A673 (cell line): ENCODE data around the gene MAPK8IP3. TPM values are rescaled to one million over a fixed set of nuclear protein-coding genes. Genes with fewer than 3 reads are reported as not detected.

Experiments
- BruUV-seq: library from RNA; stranded (reverse); fragments of 400-500 nt; replicated peaks from 2 replicates; lab custom pipeline; 2021; lab: Mats Ljungman, UMichigan
- CTCF ChIA-PET: fragments of 300-600 bp; sonication (Branson Sonifier 250); formaldehyde crosslinking; loops from one replicate; lab custom pipeline; 2022; ENCODE audit warnings: antibody characterized with exemption; lab: Charles Lee
- POLR2A ChIA-PET: fragments of 300-600 bp; sonication (Branson Sonifier 250); formaldehyde crosslinking; loops from one replicate; lab custom pipeline; 2022; ENCODE audit warnings: antibody characterized with exemption; ENCODE audit not compliant: low non-redundant PET; lab: Charles Lee
- DNase-seq: peaks from one replicate; pipeline ENCODE4 v3.0.0-alpha.2; 2015; ENCODE audit warnings: low spot score
- H3K27ac ChIP-seq: fragments of 200-600 bp; sonication (generic); 2 replicates; pipeline ENCODE4 v1.5.1; 2016; ENCODE audit warnings: mixed run types, low read depth, mild to moderate bottlenecking, mixed read lengths, antibody characterized with exemption, low read length; ENCODE audit not compliant: poor library complexity, severe bottlenecking
- H3K27me3 ChIP-seq: fragments of 200-600 bp; sonication (generic); replicated peaks from 2 replicates; pipeline ENCODE4 v1.6.1; 2017; ENCODE audit warnings: mixed run types, low read depth, mild to moderate bottlenecking, mixed read lengths, antibody characterized with exemption, low read length; ENCODE audit not compliant: insufficient read depth, poor library complexity
- H3K36me3 ChIP-seq: fragments of 200-600 bp; sonication (generic); 2 replicates; pipeline ENCODE4 v1.6.1; 2016; ENCODE audit warnings: mixed run types, mild to moderate bottlenecking, mixed read lengths, antibody characterized with exemption, low read length; ENCODE audit not compliant: insufficient read depth, poor library complexity, severe bottlenecking
- H3K4me1 ChIP-seq: fragments of 200-600 bp; sonication (generic); 2 replicates; pipeline ENCODE4 v1.6.1; 2017; ENCODE audit warnings: mixed run types, mild to moderate bottlenecking, mixed read lengths, antibody characterized with exemption, low read length; ENCODE audit not compliant: insufficient read depth, poor library complexity, severe bottlenecking
- H3K4me3 ChIP-seq: fragments of 200-600 bp; sonication (generic); 2 replicates; pipeline ENCODE4 v1.5.1; 2016; ENCODE audit warnings: low read depth, mixed run types, mild to moderate bottlenecking, mixed read lengths, low read length; ENCODE audit not compliant: poor library complexity, severe bottlenecking
- H3K9me3 ChIP-seq: fragments of 200-600 bp; sonication (generic); 2 replicates; pipeline ENCODE4 v1.6.1; 2016; ENCODE audit warnings: mixed run types, low read depth, mild to moderate bottlenecking, mixed read lengths, antibody characterized with exemption, low read length; ENCODE audit not compliant: poor library complexity, severe bottlenecking
- CTCF ChIP-seq: fragments of 300-800, 200-600 bp; sonication (generic); conservative IDR thresholded peaks from 2 replicates; pipeline ENCODE4 v1.5.1; 2017; ENCODE audit warnings: low read depth, mild to moderate bottlenecking, antibody characterized with exemption, low read length, moderate library complexity, mixed read lengths
- EZH2 ChIP-seq: fragments of 200-600 bp; sonication (generic); IDR thresholded peaks from 2 replicates; pipeline ENCODE4 v1.6.1; 2017; ENCODE audit warnings: borderline replicate concordance, low read depth, mild to moderate bottlenecking, mixed read lengths, antibody characterized with exemption, low read length; ENCODE audit not compliant: poor library complexity, severe bottlenecking
- intact Hi-C: fragments of 100-400 bp; cut with micrococcal nuclease; formaldehyde crosslinking; loops from one replicate; pipeline ENCODE4 v1.10.0; 2022; ENCODE audit not compliant: unreplicated experiment
- total RNA-seq: library from RNA; stranded (reverse); gene quantifications from 2 replicates; pipeline ENCODE4 v1.2.3, GENCODE V29; 2021

MAPK8IP3 gene
- total RNA-seq, 1 experiment from 2014 or later: 69.2 TPM

GRCh38 chr16:1764971-1765370 is 59.0 kb downstream of the MAPK8IP3 start:
- Histone ChIP-seq H3K27me3 (no peaks in the 10 kb centered on the region), H3K4me1 (peaks cover under 1% of the 10 kb centered on the region), H3K27ac (no peak overlapping the region), H3K36me3 (peaks cover 24% of the 10 kb centered on the region), H3K9me3 (no peaks in the 10 kb centered on the region), H3K4me3 (no peak overlapping the region)
- no TSS peak for BruUV-seq
- POLR2A ChIA-PET: no interaction called here
- DNase-seq: no peak
- CTCF ChIA-PET: no interaction called here
- intact Hi-C loops: no loop called here
- no peak for TF ChIP-seq EZH2
- no peak for TF ChIP-seq CTCF

- Histone ChIP-seq H3K36me3 (peaks cover 22% of the 10 kb centered on the region), H3K9me3 (no peaks in the 10 kb centered on the region), H3K27me3 (no peaks in the 10 kb centered on the region), H3K4me1 (peaks cover 4% of the 10 kb centered on the region), H3K4me3 (no peak overlapping the region), H3K27ac (no peak overlapping the region)
- POLR2A ChIA-PET: no interaction called here
- intact Hi-C loops: no loop called here
- DNase-seq: no peak
- no TSS peak for BruUV-seq
- CTCF ChIA-PET: no interaction called here
- TF ChIP-seq CTCF (no peak), EZH2 (no peak)
Measured at GRCh38 chr16:1765826-1766225, 59.8 kb downstream of the MAPK8IP3 start.

- CTCF ChIA-PET: no interaction called here
Measured at GRCh38 chr16:1766231-1766630, 60.2 kb downstream of the MAPK8IP3 start.

More at GRCh38 chr16:1766231-1766630, 60.2 kb downstream of the MAPK8IP3 start:
- H3K4me1 ChIP-seq: peaks cover 4% of the 10 kb centered on the region
- no peaks in the 10 kb centered on the region for H3K27me3 ChIP-seq
- DNase-seq: no peak
- H3K36me3 ChIP-seq: peaks cover 20% of the 10 kb centered on the region
- H3K9me3 ChIP-seq: no peaks in the 10 kb centered on the region
- TF ChIP-seq CTCF: no peak
- TF ChIP-seq EZH2: no peak
- no peak overlapping the region for H3K27ac ChIP-seq
- POLR2A ChIA-PET: no interaction called here
- no peak overlapping the region for H3K4me3 ChIP-seq
- no TSS peak for BruUV-seq
- intact Hi-C loops: no loop called here
